ENCODE results near the gene ERRFI1.

DNA sequence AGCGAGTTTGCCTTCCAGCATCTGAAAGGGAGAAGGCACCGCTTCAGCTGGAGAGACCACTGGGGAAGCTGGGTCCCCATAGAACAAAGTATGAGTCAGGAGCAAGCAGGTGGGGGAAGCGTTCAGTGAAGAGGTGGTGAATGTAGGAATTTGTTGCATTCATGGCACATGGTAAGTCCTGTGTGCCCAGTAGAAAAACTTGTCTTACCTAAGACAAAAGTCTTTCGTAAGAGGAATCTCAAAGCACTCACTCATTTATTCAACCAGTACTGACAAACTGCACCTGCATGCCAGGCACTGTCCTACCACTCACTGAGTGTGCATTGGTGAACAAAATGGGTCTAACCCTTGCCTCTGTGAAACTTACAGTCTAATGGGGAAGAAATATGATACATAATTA lies 9.2 kb upstream of the ERRFI1 start:
- no peak for TF ChIP-seq EZH2 (IDR thresholded peaks at IDR 0.05; ENCODE audit: borderline replicate concordance)
- TF ChIP-seq, protein P1, sequence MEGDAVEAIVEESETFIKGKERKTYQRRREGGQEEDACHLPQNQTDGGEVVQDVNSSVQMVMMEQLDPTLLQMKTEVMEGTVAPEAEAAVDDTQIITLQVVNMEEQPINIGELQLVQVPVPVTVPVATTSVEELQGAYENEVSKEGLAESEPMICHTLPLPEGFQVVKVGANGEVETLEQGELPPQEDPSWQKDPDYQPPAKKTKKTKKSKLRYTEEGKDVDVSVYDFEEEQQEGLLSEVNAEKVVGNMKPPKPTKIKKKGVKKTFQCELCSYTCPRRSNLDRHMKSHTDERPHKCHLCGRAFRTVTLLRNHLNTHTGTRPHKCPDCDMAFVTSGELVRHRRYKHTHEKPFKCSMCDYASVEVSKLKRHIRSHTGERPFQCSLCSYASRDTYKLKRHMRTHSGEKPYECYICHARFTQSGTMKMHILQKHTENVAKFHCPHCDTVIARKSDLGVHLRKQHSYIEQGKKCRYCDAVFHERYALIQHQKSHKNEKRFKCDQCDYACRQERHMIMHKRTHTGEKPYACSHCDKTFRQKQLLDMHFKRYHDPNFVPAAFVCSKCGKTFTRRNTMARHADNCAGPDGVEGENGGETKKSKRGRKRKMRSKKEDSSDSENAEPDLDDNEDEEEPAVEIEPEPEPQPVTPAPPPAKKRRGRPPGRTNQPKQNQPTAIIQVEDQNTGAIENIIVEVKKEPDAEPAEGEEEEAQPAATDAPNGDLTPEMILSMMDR (IDR thresholded peaks at IDR 0.05; ENCODE audit: poor library complexity) = no peak
- TF ChIP-seq EZH2phosphoT487 (IDR thresholded peaks at IDR 0.05; ENCODE audit: low read depth, severe bottlenecking, unreplicated experiment) = no peak

All from hepatocyte (in vitro differentiated cells).